NCI-H1092 (cell line): ENCODE measurements around the gene PIPOX.

Experiments
- DNase-seq: peaks from one replicate; lab custom pipeline; 2025; lab: John Stamatoyannopoulos, UW

Gene PIPOX

GRCh38 chr17:29042679-29043538 lies at the start of gene PIPOX:
TSS of gene PIPOX (plus strand) at chr17:29043141. CDS start at chr17:29043226, 85 bp downstream.
- peak; percentile 85 for DNase-seq

GRCh38 chr17:28993645-28994426 lies 49.1 kb upstream of the PIPOX start:
- no peak for DNase-seq

GRCh38 chr17:28996554-28997096 lies 46.3 kb upstream of the PIPOX start:
- no peak for DNase-seq

- peak; percentile 88 for DNase-seq
These were observed 45.1 kb upstream of the PIPOX start for GRCh38 chr17:28997806-28998205.

- DNase-seq: peak; percentile 20
These were observed 43.7 kb upstream of the PIPOX start for GRCh38 chr17:28999206-28999605.

- no peak for DNase-seq
These were observed 42.0 kb upstream of the PIPOX start for GRCh38 chr17:29000973-29001372.

- DNase-seq: no peak
These were observed 40.1 kb upstream of the PIPOX start for GRCh38 chr17:29002811-29003210.

GRCh38 chr17:29003289-29003688 lies 39.7 kb upstream of the PIPOX start:
- DNase-seq: no peak

- no peak for DNase-seq
These were observed 38.8 kb upstream of the PIPOX start for GRCh38 chr17:29004081-29004692.

GRCh38 chr17:29005936-29006511 lies 36.9 kb upstream of the PIPOX start, which contains the start of gene SEZ6:
TSS of gene SEZ6 (minus strand) at chr17:29006033. CDS start at chr17:29005869, 164 bp downstream.
- DNase-seq: peak; percentile 59

- DNase-seq: no peak
These were observed 35.5 kb upstream of the PIPOX start for GRCh38 chr17:29007456-29007855.

- no peak for DNase-seq
These were observed 35.0 kb upstream of the PIPOX start for GRCh38 chr17:29007860-29008455.

- no peak for DNase-seq
These were observed 34.4 kb upstream of the PIPOX start for GRCh38 chr17:29008591-29008990.

GRCh38 chr17:29010129-29010528 lies 32.8 kb upstream of the PIPOX start:
- no peak for DNase-seq

GRCh38 chr17:29010586-29010985 lies 32.4 kb upstream of the PIPOX start:
- no peak for DNase-seq

- no peak for DNase-seq
These were observed 30.4 kb upstream of the PIPOX start for GRCh38 chr17:29012535-29012934.

- DNase-seq: no peak
These were observed 28.2 kb upstream of the PIPOX start for GRCh38 chr17:29014716-29015115.

GRCh38 chr17:29016345-29017210 lies 26.4 kb upstream of the PIPOX start:
- DNase-seq: no peak

GRCh38 chr17:29018788-29019474 lies 24.0 kb upstream of the PIPOX start:
- DNase-seq: no peak
